Fibroblast of villous mesenchyme (primary cell): ENCODE measurements around the gene NAA38. TPM values are rescaled to one million over a fixed set of nuclear protein-coding genes. Genes with fewer than 3 reads are reported as not detected.

ENCODE experiments used
- DNase-seq: peaks from one replicate; pipeline ENCODE4 v3.0.0-alpha.2; 2010; ENCODE audit warnings: low read depth
- H3K4me3 ChIP-seq: 2 replicates; pipeline ENCODE4 v1.5.1; 2011; ENCODE audit warnings: low read depth, mild to moderate bottlenecking, low read length
- CTCF ChIP-seq: IDR thresholded peaks from 2 replicates; pipeline ENCODE4 v1.5.1; 2012; ENCODE audit warnings: low read depth, mild to moderate bottlenecking, low read length; ENCODE audit not compliant: insufficient read depth
- total RNA-seq: library from RNA; depleted of rRNA; stranded (reverse); fragments of >200 nt; gene quantifications from 2 replicates; pipeline ENCODE4 v1.2.3, GENCODE V29; 2012

NAA38 gene
- total RNA-seq, 1 donor: 55.3 TPM

GRCh38 chr17:7843536-7844291 lies 13.6 kb downstream of the NAA38 start:
- TF ChIP-seq CTCF: no peak
- peak; percentile 92 for DNase-seq
- H3K4me3 ChIP-seq: peak overlapping the region; percentile 79

GRCh38 chr17:7843257-7843535 lies 14.2 kb downstream of the NAA38 start:
- H3K4me3 ChIP-seq: peak overlapping the region; percentile 79
- no peak for DNase-seq
- TF ChIP-seq CTCF: no peak

- H3K4me3 ChIP-seq: peak overlapping the region; percentile 79
- TF ChIP-seq CTCF: no peak
- peak; percentile 94 for DNase-seq
Observed at GRCh38 chr17:7842380-7843256, 14.7 kb downstream of the NAA38 start.

- peak; percentile 87 for DNase-seq
- H3K4me3 ChIP-seq: peak overlapping the region; percentile 79
- TF ChIP-seq CTCF: no peak
Observed at GRCh38 chr17:7841915-7842379, 15.4 kb downstream of the NAA38 start.

- H3K4me3 ChIP-seq: peak overlapping the region; percentile 79
- DNase-seq: peak; percentile 90
- TF ChIP-seq CTCF: no peak
Observed at GRCh38 chr17:7841396-7841914, 15.9 kb downstream of the NAA38 start.

GRCh38 chr17:7840875-7841274 lies 16.5 kb downstream of the NAA38 start:
- no peak for DNase-seq
- TF ChIP-seq CTCF: no peak
- H3K4me3 ChIP-seq: peak overlapping the region; percentile 79
